Loucy (cell line): ENCODE measurements around the gene NEU4.

Source experiments
- H2AFZ ChIP-seq: fragments of 200-600 bp; sonication (generic); 2 replicates; pipeline ENCODE4 v1.6.0; 2016; ENCODE audit warnings: antibody characterized with exemption, mild to moderate bottlenecking, low read length, moderate library complexity
- H3F3A ChIP-seq: fragments of 200-600 bp; 2 replicates; pipeline ENCODE4 v1.6.0; 2016; ENCODE audit warnings: antibody characterized with exemption, low read depth, mild to moderate bottlenecking
- H3K27me3 ChIP-seq: fragments of 200-600 bp; sonication (generic); 2 replicates; pipeline ENCODE4 v1.6.1; 2014; ENCODE audit warnings: low read length, mild to moderate bottlenecking; ENCODE audit not compliant: insufficient read depth, poor library complexity, severe bottlenecking
- H3K36me3 ChIP-seq: fragments of 200-600 bp; sonication (generic); 2 replicates; pipeline ENCODE4 v1.6.1; 2016; ENCODE audit warnings: low read length; ENCODE audit not compliant: insufficient read depth
- H3K4me1 ChIP-seq: fragments of 200-600 bp; sonication (generic); 2 replicates; pipeline ENCODE4 v1.5.1; 2014; ENCODE audit warnings: low read length, mild to moderate bottlenecking; ENCODE audit not compliant: insufficient read depth, poor library complexity, severe bottlenecking
- H3K4me2 ChIP-seq: fragments of 200-600 bp; sonication (generic); 2 replicates; pipeline ENCODE4 v1.6.0; 2014; ENCODE audit warnings: antibody characterized with exemption, low read length, low read depth, mild to moderate bottlenecking; ENCODE audit not compliant: poor library complexity, severe bottlenecking
- H3K4me3 ChIP-seq: fragments of 200-600 bp; sonication (generic); 2 replicates; pipeline ENCODE4 v1.5.1; 2014; ENCODE audit warnings: low read length, mild to moderate bottlenecking, mixed read lengths; ENCODE audit not compliant: poor library complexity, severe bottlenecking
- H3K79me2 ChIP-seq: fragments of 200-600 bp; sonication (generic); 2 replicates; pipeline ENCODE4 v1.6.1; 2014; ENCODE audit warnings: low read length; ENCODE audit not compliant: insufficient read depth
- H3K9ac ChIP-seq: fragments of 200-600 bp; sonication (generic); 2 replicates; pipeline ENCODE4 v1.6.0; 2014; ENCODE audit warnings: mild to moderate bottlenecking, low read depth, low read length, moderate library complexity; ENCODE audit not compliant: poor library complexity, severe bottlenecking
- H3K9me2 ChIP-seq: fragments of 200-600 bp; sonication (generic); replicated peaks from 2 replicates; pipeline ENCODE4 v1.6.1; 2016; ENCODE audit warnings: low read depth, low read length, mixed read lengths
- H3K9me3 ChIP-seq: fragments of 200-600 bp; sonication (generic); 2 replicates; pipeline ENCODE4 v1.6.1; 2014; ENCODE audit warnings: mild to moderate bottlenecking, antibody characterized with exemption, low read length, low read depth; ENCODE audit not compliant: insufficient read depth
- H4K20me1 ChIP-seq: fragments of 200-600 bp; sonication (generic); 2 replicates; pipeline ENCODE4 v1.6.0; 2014; ENCODE audit warnings: antibody characterized with exemption, low read length, mild to moderate bottlenecking; ENCODE audit not compliant: insufficient read depth, poor library complexity, severe bottlenecking
- EZH2phosphoT487 ChIP-seq: fragments of 200-600 bp; IDR thresholded peaks from 2 replicates; pipeline ENCODE4 v1.6.1; 2018; ENCODE audit warnings: antibody characterized with exemption, mild to moderate bottlenecking, moderate library complexity, borderline replicate concordance
- TF ChIP-seq, protein P1 (sequence below): fragments of 200-600 bp; sonication (generic); conservative IDR thresholded peaks from 2 replicates; pipeline ENCODE4 v1.5.1; 2014; ENCODE audit warnings: mild to moderate bottlenecking, antibody characterized with exemption, low read length

The NEU4 gene

DNA sequence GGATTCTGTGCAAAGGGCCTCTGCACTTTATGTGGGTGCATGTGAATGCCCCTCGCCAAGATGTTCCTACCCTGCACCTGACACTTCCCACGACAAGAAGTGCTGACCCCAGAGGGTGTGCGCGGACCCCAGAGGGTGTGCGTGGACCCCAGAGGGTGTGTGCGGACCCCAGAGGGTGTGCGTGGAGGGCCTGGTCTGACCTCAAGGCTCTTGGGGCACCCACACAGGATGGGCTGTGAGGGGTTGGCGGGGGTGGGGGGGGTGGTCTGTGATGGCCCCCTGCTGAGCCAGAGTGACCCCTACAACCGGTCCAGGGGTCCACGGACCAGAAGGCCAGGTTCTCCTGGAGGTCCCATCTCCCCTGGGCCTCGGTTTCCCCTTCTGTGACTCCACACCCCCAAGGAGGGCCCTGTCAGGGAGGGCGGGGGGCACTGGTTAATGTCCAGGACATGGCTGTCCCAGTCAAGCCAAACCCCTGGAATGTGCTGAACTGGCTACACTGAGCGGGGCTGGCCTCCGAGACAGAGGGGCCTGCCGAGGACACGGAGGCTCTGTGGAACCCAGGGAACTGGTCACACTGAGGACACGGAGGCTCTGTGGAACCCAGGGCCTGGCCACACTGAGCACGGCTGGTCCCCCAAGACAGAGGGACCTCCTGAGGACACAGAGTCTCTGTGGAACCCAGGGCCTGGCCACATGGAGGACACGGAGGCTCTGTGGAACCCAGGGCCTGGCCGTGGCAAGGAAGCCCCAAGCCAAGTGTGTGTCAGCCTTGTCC, 3.1 kb downstream of the NEU4 start:
- no peaks in the 10 kb centered on the region for H3K9me3 ChIP-seq
- H3K9ac ChIP-seq: no peak overlapping the region
- no peaks in the 10 kb centered on the region for H3K27me3 ChIP-seq
- H3K4me1 ChIP-seq: peaks cover 3% of the 10 kb centered on the region
- H3K4me2 ChIP-seq: no peak overlapping the region
- no peaks in the 10 kb centered on the region for H3K36me3 ChIP-seq
- H2AFZ ChIP-seq: no peak overlapping the region
- no peaks in the 10 kb centered on the region for H3K79me2 ChIP-seq
- H3K9me2 ChIP-seq: no peaks in the 10 kb centered on the region
- no peak for TF ChIP-seq EZH2phosphoT487
- TF ChIP-seq, protein P1, sequence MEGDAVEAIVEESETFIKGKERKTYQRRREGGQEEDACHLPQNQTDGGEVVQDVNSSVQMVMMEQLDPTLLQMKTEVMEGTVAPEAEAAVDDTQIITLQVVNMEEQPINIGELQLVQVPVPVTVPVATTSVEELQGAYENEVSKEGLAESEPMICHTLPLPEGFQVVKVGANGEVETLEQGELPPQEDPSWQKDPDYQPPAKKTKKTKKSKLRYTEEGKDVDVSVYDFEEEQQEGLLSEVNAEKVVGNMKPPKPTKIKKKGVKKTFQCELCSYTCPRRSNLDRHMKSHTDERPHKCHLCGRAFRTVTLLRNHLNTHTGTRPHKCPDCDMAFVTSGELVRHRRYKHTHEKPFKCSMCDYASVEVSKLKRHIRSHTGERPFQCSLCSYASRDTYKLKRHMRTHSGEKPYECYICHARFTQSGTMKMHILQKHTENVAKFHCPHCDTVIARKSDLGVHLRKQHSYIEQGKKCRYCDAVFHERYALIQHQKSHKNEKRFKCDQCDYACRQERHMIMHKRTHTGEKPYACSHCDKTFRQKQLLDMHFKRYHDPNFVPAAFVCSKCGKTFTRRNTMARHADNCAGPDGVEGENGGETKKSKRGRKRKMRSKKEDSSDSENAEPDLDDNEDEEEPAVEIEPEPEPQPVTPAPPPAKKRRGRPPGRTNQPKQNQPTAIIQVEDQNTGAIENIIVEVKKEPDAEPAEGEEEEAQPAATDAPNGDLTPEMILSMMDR: no peak
- no peak overlapping the region for H3K4me3 ChIP-seq
- H4K20me1 ChIP-seq: no peaks in the 10 kb centered on the region
- no peaks in the 10 kb centered on the region for H3F3A ChIP-seq

DNA sequence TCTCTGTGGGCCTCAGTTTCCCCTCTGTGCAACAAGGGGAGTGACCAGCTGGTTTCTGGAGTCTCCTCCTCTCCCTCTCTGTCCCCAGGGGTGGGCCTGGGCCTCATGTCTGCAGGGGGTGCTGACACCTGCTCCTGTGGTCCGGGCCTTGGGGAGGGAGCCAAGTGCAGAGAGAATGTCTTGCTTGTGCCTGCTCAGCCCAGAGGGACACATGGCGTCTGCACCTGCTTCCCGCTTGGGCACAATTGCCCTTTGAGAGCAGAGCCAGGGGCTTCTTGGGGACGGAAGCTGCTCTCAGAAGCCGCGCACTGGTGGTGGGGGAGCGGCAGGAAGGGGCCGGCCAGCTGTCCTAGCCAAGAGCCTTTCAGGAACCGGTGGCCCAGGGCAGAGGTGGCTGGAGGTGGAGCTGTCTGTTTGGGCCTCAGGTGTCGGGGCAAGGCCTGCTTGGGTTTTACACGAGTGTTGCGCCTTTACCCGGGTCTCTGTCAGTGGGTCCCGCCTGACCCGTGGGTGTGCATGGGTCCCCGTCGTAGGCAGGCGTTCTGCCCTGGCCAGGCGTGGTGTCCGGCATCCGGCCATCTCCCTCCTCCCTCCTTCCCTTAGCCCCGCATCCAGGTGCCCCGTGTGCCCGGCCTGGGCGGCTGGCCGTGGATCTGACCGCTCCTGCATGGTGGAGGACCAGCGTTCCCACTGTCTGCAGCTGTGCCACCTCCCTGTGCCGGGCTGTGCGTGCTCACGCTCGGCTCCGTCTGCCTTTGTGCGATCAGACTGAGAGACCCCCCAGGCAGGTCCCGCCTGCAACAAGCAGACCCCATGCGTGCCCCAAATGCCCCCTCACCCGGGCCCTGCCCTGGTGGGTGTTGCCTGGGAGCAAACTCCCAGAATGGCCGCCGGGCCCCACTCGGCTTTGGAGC, 4.0 kb downstream of the NEU4 start:
- Histone ChIP-seq H4K20me1 (no peaks in the 10 kb centered on the region), H3K36me3 (no peaks in the 10 kb centered on the region), H3K4me2 (peak overlapping the region; percentile 8), H3K27me3 (no peaks in the 10 kb centered on the region), H3K9me2 (no peaks in the 10 kb centered on the region), H2AFZ (no peak overlapping the region), H3K4me3 (no peak overlapping the region), H3F3A (no peaks in the 10 kb centered on the region), H3K79me2 (no peaks in the 10 kb centered on the region), H3K9ac (no peak overlapping the region), H3K9me3 (no peaks in the 10 kb centered on the region), H3K4me1 (peaks cover 3% of the 10 kb centered on the region)
- TF ChIP-seq EZH2phosphoT487: no peak

DNA sequence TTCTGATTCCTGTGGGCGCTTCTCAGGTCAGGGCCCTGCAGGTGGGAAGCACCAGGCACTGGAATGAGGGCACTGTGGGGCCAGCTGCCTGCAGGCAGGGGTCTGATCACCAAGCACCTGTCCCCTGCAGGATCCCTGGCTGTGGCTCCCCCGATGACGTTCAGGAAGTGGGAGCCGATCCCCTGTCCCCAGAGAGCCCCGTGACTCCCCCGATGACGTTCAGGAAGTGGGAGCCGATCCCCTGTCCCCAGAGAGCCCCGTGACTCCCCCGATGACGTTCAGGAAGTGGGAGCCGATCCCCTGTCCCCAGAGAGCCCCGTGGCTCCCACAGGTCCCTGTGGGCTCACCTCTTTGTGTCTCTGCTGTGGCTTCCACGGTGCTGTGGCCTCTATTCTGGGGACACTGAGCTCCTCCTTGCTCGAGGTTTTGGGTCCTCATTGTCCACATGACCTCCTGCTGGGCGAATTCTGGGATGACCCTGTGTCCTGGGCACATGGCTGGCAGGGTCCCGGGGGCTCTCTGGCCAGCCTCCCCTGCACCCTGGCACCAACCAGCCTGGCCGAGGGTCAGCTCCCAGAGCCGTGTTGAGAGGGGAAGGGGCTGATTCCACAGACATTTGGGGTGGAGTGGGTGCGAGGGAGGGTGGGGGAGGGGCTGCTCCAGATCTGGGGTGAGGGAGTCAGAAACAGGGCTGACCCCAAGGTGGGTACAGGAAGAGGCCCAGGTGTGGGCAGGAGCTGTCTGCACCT, 4.8 kb downstream of the NEU4 start:
- Histone ChIP-seq H3K27me3 (no peaks in the 10 kb centered on the region), H3K9ac (no peak overlapping the region), H4K20me1 (no peaks in the 10 kb centered on the region), H3K4me1 (no peaks in the 10 kb centered on the region), H3K4me3 (no peak overlapping the region), H3K36me3 (no peaks in the 10 kb centered on the region), H3K9me2 (no peaks in the 10 kb centered on the region), H3K9me3 (no peaks in the 10 kb centered on the region), H2AFZ (no peak overlapping the region), H3F3A (no peaks in the 10 kb centered on the region), H3K4me2 (peak overlapping the region; percentile 8), H3K79me2 (no peaks in the 10 kb centered on the region)
- TF ChIP-seq EZH2phosphoT487: no peak
- TF ChIP-seq, protein P1: no peak
